Measurements from ENCODE around the gene CHTF18.

DNA sequence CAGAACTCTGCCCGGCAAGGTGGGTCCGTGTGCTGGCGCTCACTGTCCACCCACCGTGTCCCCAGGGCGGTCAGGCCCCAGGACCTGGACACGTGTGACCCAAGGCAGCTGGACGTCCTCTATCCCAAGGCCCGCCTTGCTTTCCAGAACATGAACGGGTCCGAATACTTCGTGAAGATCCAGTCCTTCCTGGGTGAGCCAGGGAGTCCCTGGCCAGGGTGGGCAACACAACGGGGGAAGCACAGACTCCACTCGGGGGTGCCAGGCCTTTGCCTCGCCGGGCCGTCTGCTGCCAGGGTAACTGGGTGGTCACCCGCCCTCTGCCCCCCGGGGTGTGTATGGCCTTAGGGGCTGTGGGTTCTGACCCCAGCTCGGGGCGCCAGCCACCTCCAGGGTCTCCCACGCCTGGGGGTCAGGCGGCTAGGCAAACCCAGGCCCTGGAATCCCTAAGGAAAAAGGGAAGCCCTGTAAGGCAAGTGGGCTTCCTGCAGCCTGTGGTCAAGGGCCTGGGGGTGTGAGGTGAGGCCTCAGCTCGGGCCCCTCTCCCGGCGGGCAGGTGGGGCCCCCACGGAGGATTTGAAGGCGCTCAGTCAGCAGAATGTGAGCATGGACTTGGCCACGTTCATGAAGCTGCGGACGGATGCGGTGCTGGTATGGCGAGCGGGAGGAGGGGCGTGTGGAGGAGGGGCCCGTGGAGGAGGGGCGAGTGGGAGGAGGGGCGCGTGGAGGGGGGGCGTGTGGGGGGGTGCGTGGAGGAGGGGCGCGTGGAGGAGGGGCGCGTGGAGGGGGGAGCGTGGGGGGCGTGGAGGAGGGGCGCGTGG, 21.4 kb upstream of the CHTF18 start:
- TF ChIP-seq POLR2A (IDR thresholded peaks at IDR 0.05), result no peak
- no peak for TF ChIP-seq CTCF (IDR thresholded peaks at IDR 0.05)
- no peak for TF ChIP-seq POLR2AphosphoS5 (IDR thresholded peaks at IDR 0.05; ENCODE audit: insufficient read depth in 1 of 2, low read depth in 1 of 2)

All from vagina (tissue), 2 donors.